GM12878 (cell line): ENCODE results near the gene DLG2. TPM values are rescaled to one million over a fixed set of nuclear protein-coding genes. Genes with fewer than 3 reads are reported as not detected.

Experiments used
- ATAC-seq: fragments of 200-7000 bp; cut with Tn5 transposase; 3 replicates; pipeline ENCODE4 v1.9.1; 2020; ENCODE audit warnings: mild to moderate bottlenecking, moderate library complexity
- BruUV-seq: library from RNA; stranded (reverse); fragments of 400-500 nt; replicated peaks from 2 replicates; lab custom pipeline; 2021; lab: Mats Ljungman, UMichigan
- CTCF ChIA-PET: fragments of 300-600 bp; sonication (Branson Sonifier 250); formaldehyde crosslinking; extraction: SDS; loops from one replicate; lab custom pipeline; 2021; ENCODE audit warnings: inconsistent platforms; lab: Yijun Ruan, JAX
- POLR2A ChIA-PET: fragments of 350-600 bp; formaldehyde crosslinking; extraction: SDS; loops from one replicate; lab custom pipeline; 2021; ENCODE audit warnings: inconsistent platforms; lab: Charles Lee
- RAD21 ChIA-PET: fragments of 300-600 bp; sonication (Branson Sonifier 250); formaldehyde crosslinking; loops from one replicate; lab custom pipeline; 2023; ENCODE audit warnings: antibody characterized with exemption; ENCODE audit not compliant: unreplicated experiment; lab: Charles Lee
- SMC1A ChIA-PET: fragments of 300-600 bp; sonication (Branson Sonifier 250); formaldehyde crosslinking; loops from one replicate; lab custom pipeline; 2023; ENCODE audit not compliant: unreplicated experiment, uncharacterized antibody; lab: Charles Lee
- DNase-seq: peaks from one replicate; pipeline ENCODE4 v3.0.0-alpha.2; 2011; ENCODE audit warnings: low read depth, low spot score
- FAIRE-seq: peaks from 3 replicates; lab custom pipeline; 2011; peaks lifted over from hg19 to GRCh38; lab: Jason Lieb, UNC
- H2AFZ ChIP-seq: 2 replicates; pipeline ENCODE4 v1.6.0; 2011; ENCODE audit warnings: low read depth, low read length, control low read depth; ENCODE audit not compliant: control insufficient read depth
- H3K27ac ChIP-seq: 2 replicates; pipeline ENCODE4 v1.5.1; 2011; ENCODE audit warnings: control low read depth; ENCODE audit not compliant: control insufficient read depth, insufficient read depth
- H3K27me3 ChIP-seq, 2 experiments: replicated peaks in 1 of 2; 2 replicates each; pipeline versions ENCODE4 v1.6.0 to v1.6.1; 2011; ENCODE audit warnings: low read length in 1 of 2; ENCODE audit not compliant: control insufficient read depth in 2 of 2, insufficient read depth in 2 of 2
- H3K36me3 ChIP-seq, 2 experiments: 2 replicates each; pipeline ENCODE4 v1.5.1; 2011; ENCODE audit warnings: low read length in 1 of 2; ENCODE audit not compliant: control insufficient read depth in 2 of 2, insufficient read depth in 2 of 2
- H3K4me1 ChIP-seq: 2 replicates; pipeline ENCODE4 v1.6.1; 2011; ENCODE audit warnings: mild to moderate bottlenecking, low read length, moderate library complexity, mixed read lengths; ENCODE audit not compliant: control insufficient read depth, insufficient read depth
- H3K4me2 ChIP-seq: 2 replicates; pipeline ENCODE4 v1.6.0; 2011; ENCODE audit warnings: control low read depth; ENCODE audit not compliant: control insufficient read depth, insufficient read depth
- H3K4me3 ChIP-seq: fragments of 200-600 bp; sonication (generic); 2 replicates; pipeline ENCODE4 v1.5.1; 2016
- H3K79me2 ChIP-seq: 2 replicates; pipeline ENCODE4 v1.6.0; 2011; ENCODE audit warnings: low read length; ENCODE audit not compliant: control insufficient read depth, insufficient read depth
- H3K9ac ChIP-seq: 2 replicates; pipeline ENCODE4 v1.8.0; 2011; ENCODE audit warnings: low read length, control low read depth, mixed read lengths; ENCODE audit not compliant: control insufficient read depth, insufficient read depth
- H3K9me3 ChIP-seq: replicated peaks from 3 replicates; pipeline ENCODE4 v1.5.1; 2011; ENCODE audit warnings: mild to moderate bottlenecking, low read length; ENCODE audit not compliant: control insufficient read depth, insufficient read depth
- H4K20me1 ChIP-seq: 2 replicates; pipeline ENCODE4 v1.6.0; 2011; ENCODE audit not compliant: control insufficient read depth, insufficient read depth
- BMI1 ChIP-seq: fragments of 450-650 bp; IDR thresholded peaks from 2 replicates; pipeline ENCODE4 v1.6.1; 2016; ENCODE audit warnings: mild to moderate bottlenecking, moderate library complexity, borderline replicate concordance
- CBX3 ChIP-seq: fragments of 200-600 bp; sonication (generic); IDR thresholded peaks from 2 replicates; pipeline ENCODE4 v1.6.1; 2016; ENCODE audit warnings: low read depth, borderline replicate concordance
- EZH2 ChIP-seq: IDR thresholded peaks from 2 replicates; pipeline ENCODE4 v1.6.1; 2012; ENCODE audit warnings: low read depth, mild to moderate bottlenecking, control low read depth, inconsistent platforms, low read length, borderline replicate concordance; ENCODE audit not compliant: control insufficient read depth
- HDAC6 ChIP-seq: fragments of 200-600 bp; sonication (generic); IDR thresholded peaks from one replicate; pipeline ENCODE4 v1.8.0; 2017; ENCODE audit warnings: antibody characterized with exemption; ENCODE audit not compliant: unreplicated experiment
- MLLT1 ChIP-seq: fragments of 450-650 bp; IDR thresholded peaks from 2 replicates; pipeline ENCODE4 v1.6.1; 2016; ENCODE audit warnings: mild to moderate bottlenecking
- RELA ChIP-seq: fragments of 450-650 bp; IDR thresholded peaks from 2 replicates; pipeline ENCODE4 v1.8.0; 2014; ENCODE audit warnings: borderline replicate concordance; ENCODE audit not compliant: partially characterized antibody
- SMAD5 ChIP-seq: IDR thresholded peaks from 2 replicates; pipeline ENCODE4 v1.6.1; 2016; ENCODE audit warnings: antibody characterized with exemption, low read depth
- SP1 ChIP-seq: IDR thresholded peaks from one replicate; pipeline ENCODE4 v1.6.1; 2011; ENCODE audit warnings: low read depth, low read length
- TCF3 ChIP-seq: IDR thresholded peaks from 2 replicates; pipeline ENCODE4 v1.6.1; 2012; ENCODE audit warnings: low read depth, mild to moderate bottlenecking, low read length, borderline replicate concordance; ENCODE audit not compliant: insufficient read depth
- ZNF687 ChIP-seq: fragments of 450-650 bp; IDR thresholded peaks from 2 replicates; pipeline ENCODE4 v1.6.1; 2017; ENCODE audit warnings: mild to moderate bottlenecking, moderate library complexity
- WGBS: methylation state at CpG from one replicate; pipeline ENCODE4 v1.1.6; 2016; ENCODE audit warnings: low lambda C conversion rate; ENCODE audit not compliant: insufficient replicate concordance, insufficient coverage; ENCODE audit errors: missing lambda C conversion rate; 5-methylcytosine and 5-hydroxymethylcytosine counted together
- in situ Hi-C: fragments of 300-500 bp; cut with MboI; formaldehyde crosslinking; loops from 9 replicates; pipeline ENCODE4 v1.14.3; 2018; ENCODE audit warnings: mixed read lengths
- intact Hi-C: fragments of 100-400 bp; cut with micrococcal nuclease; formaldehyde crosslinking; loops from one replicate; pipeline ENCODE4 v1.14.2; 2022; ENCODE audit not compliant: unreplicated experiment
- polyA plus RNA-seq, 11 experiments: library from polyadenylated mRNA; depleted of rRNA in 4 of 11; unstranded in 6 of 11; stranded (reverse) in 5 of 11; fragments of >200 nt; fragmentation: Nextera tagmentation in 4 of 11; fragmentation: Illumina TruSeq in 1 of 11; extraction: Ambion mirVana in 4 of 11; extraction: Trizol in 1 of 11; gene quantifications; 1 replicate in 1 of 11; 2 replicates in 10 of 11; pipeline versions ENCODE4 v1.2.1 to v1.2.3, GENCODE V29; 2011 to 2016; ENCODE audit warnings: inconsistent platforms in 2 of 11, missing spikeins in 2 of 11, low read depth in 1 of 11
- total RNA-seq, 4 experiments: library from RNA; depleted of rRNA in 3 of 4; stranded (reverse); fragments of >200 nt in 3 of 4; fragmentation: Illumina TruSeq in 1 of 4; extraction: Trizol in 1 of 4; gene quantifications; 2 replicates each; pipeline versions ENCODE4 v1.2.1 to v1.2.3, GENCODE V29; 2013 to 2021

Gene DLG2
- total and polyA plus RNA-seq, 10 of the 15 experiments (the other 5 are each of a cell fraction or from before 2014, with no cell fraction given): 0.09 to 0.98 (median 0.35) TPM

GRCh38 chr11:83852775-83853442, 1774.2 kb downstream of the DLG2 start (continued):
- TF ChIP-seq HDAC6: no peak
- no peak for TF ChIP-seq EZH2

- Histone ChIP-seq H3K27me3 (no peaks in the 10 kb centered on the region; a peak in 1 of 4 replicates), H4K20me1 (no peaks in the 10 kb centered on the region), H3K27ac (no peak overlapping the region), H3K79me2 (no peaks in the 10 kb centered on the region), H3K9ac (no peak overlapping the region), H3K4me1 (no peaks in the 10 kb centered on the region), H3K36me3 (no peaks in the 10 kb centered on the region), H2AFZ (no peak overlapping the region), H3K9me3 (no peaks in the 10 kb centered on the region), H3K4me3 (no peak overlapping the region), H3K4me2 (no peak overlapping the region)
- SMC1A ChIA-PET: interaction anchor here (0.5 kb wide), 1 partner anchor 315 kb away, joined by 3 read pairs; no protein-coding TSS in a partner anchor
- no peak for ATAC-seq
- POLR2A ChIA-PET: no interaction called here
- no peak for FAIRE-seq
- RAD21 ChIA-PET: no interaction called here
- no peak for DNase-seq
- CTCF ChIA-PET: interaction anchor here (0.6 kb wide), 1 partner anchor 327 kb away, joined by 3 read pairs; no protein-coding TSS in a partner anchor
- TF ChIP-seq TCF3 (no peak), CBX3 (no peak), SMAD5 (no peak), ZNF687 (no peak), BMI1 (no peak), RELA (no peak), MLLT1 (no peak), SP1 (no peak)
- intact Hi-C loops (no loop called here), in situ Hi-C loops (no loop called here)
- WGBS: 22% methylated on average over 3 of the region's 3 CpGs
- no TSS peak for BruUV-seq
These were observed 1775.1 kb downstream of the DLG2 start for GRCh38 chr11:83852012-83852411.
